HG03039 (cell line): ENCODE measurements around the gene DNAJC12.
"Not testable (repeated sequence)": the region's sequence is repeated elsewhere in the genome, so short reads cannot be mapped to it uniquely, and the experiment has no call there.

Experiments
- ATAC-seq: cut with Tn5 transposase; IDR thresholded peaks from one replicate; pipeline ENCODE4 v1.9.1; 2021; ENCODE audit warnings: mild to moderate bottlenecking, moderate library complexity; ENCODE audit not compliant: unreplicated experiment

Gene DNAJC12

GRCh38 chr10:67839951-67840350 lies 2.0 kb upstream of the DNAJC12 start:
- no peak for ATAC-seq

GRCh38 chr10:67839511-67839910 lies 1.5 kb upstream of the DNAJC12 start:
- not testable (repeated sequence) for ATAC-seq

- no peak for ATAC-seq
Observed at GRCh38 chr10:67836972-67837371, 1.0 kb downstream of the DNAJC12 start.

GRCh38 chr10:67836488-67836887 lies 1.5 kb downstream of the DNAJC12 start:
- ATAC-seq, result no peak

GRCh38 chr10:67835541-67836394 lies 2.2 kb downstream of the DNAJC12 start:
- ATAC-seq, result not testable (repeated sequence)

- ATAC-seq, result no peak
Observed at GRCh38 chr10:67834375-67834774, 3.6 kb downstream of the DNAJC12 start.

- no peak for ATAC-seq
Observed at GRCh38 chr10:67827811-67828210, 10.2 kb downstream of the DNAJC12 start.

- ATAC-seq, result peak; percentile 81
Observed at GRCh38 chr10:67819768-67820204, 18.2 kb downstream of the DNAJC12 start.

- ATAC-seq, result no peak
Observed at GRCh38 chr10:67818323-67818722, 19.7 kb downstream of the DNAJC12 start.

- no peak for ATAC-seq
Observed at GRCh38 chr10:67816719-67817118, 21.3 kb downstream of the DNAJC12 start.

GRCh38 chr10:67815571-67816059 lies 22.4 kb downstream of the DNAJC12 start:
- ATAC-seq, result no peak

- ATAC-seq, result no peak
Observed at GRCh38 chr10:67812007-67812406, 26.0 kb downstream of the DNAJC12 start.

GRCh38 chr10:67809107-67809506 lies 28.9 kb downstream of the DNAJC12 start:
- no peak for ATAC-seq

GRCh38 chr10:67808704-67809103 lies 29.3 kb downstream of the DNAJC12 start:
- ATAC-seq, result no peak

GRCh38 chr10:67807855-67808456 lies 30.0 kb downstream of the DNAJC12 start:
- no peak for ATAC-seq

- ATAC-seq, result no peak
Observed at GRCh38 chr10:67804395-67804678, 33.7 kb downstream of the DNAJC12 start.

GRCh38 chr10:67803588-67804394 lies 34.2 kb downstream of the DNAJC12 start:
- ATAC-seq, result peak; percentile 90

- ATAC-seq, result peak; percentile 32
Observed at GRCh38 chr10:67802767-67803538, 35.0 kb downstream of the DNAJC12 start.

- no peak for ATAC-seq
Observed at GRCh38 chr10:67801118-67801517, 36.9 kb downstream of the DNAJC12 start.

- no peak for ATAC-seq
Observed at GRCh38 chr10:67794909-67795460, 43.0 kb downstream of the DNAJC12 start.
